ENCODE measurements around the gene CPLX1. TPM values are rescaled to one million over a fixed set of nuclear protein-coding genes. Genes with fewer than 3 reads are reported as not detected.
"Not testable (repeated sequence)": the region's sequence is repeated elsewhere in the genome, so short reads cannot be mapped to it uniquely, and the experiment has no call there.

Gene CPLX1
- total RNA-seq, 4 donors from 2014 or later: 0.38 to 0.44 TPM; not detected in 2

- Histone ChIP-seq H3K4me3 (no peak overlapping the region), H3K9me3 (no peaks in the 10 kb centered on the region), H3K27ac (no peak overlapping the region), H3K4me1 (peaks cover 45% of the 10 kb centered on the region), H3K27me3 (no peaks in the 10 kb centered on the region), H3K36me3 (peaks cover 34% of the 10 kb centered on the region)
- 95% methylated on average over 6 of the region's 6 CpGs for WGBS
- DNase-seq (ENCODE audit: low spot score in 2 of 2): no peak
- no peak for TF ChIP-seq POLR2A (IDR thresholded peaks at IDR 0.05)
- TF ChIP-seq CTCF (IDR thresholded peaks at IDR 0.05): no peak
- TF ChIP-seq EP300 (IDR thresholded peaks at IDR 0.05): no peak
- no peak for TF ChIP-seq POLR2AphosphoS5 (IDR thresholded peaks at IDR 0.05)
Measured at GRCh38 chr4:777520-778262, 48.2 kb downstream of the CPLX1 start.

DNA sequence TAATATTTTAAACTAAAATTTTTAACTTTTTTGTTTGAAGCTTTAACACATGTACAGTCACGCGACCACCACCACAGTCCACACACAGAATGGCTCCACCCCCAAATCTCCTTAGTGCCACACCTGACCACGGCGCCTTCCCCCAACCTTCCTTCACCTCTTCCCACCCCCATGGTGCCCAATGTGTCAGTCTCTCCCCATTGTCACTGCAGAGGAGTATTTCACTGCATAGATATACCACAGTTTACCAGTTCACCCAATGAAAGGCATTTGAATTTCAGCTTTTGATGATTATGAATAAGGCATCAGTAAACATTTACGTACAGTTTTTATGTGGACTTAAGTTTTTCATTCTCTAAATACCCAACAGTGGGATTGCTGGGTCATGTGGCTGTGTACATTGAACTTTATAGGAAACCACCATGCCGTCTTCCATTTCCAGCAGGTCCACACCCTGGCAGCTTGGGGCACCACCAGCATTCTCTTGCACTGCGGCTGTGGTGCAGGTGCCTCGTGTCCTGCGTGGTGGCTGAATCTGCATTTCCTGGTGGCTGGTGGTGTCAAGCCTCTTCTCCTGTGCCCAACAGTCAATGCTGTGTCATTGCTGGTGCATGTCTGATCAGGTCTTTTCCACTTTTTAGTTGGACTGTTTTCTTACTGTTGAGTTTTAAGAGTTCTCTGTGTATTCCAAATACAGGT, 49.0 kb downstream of the CPLX1 start:
- Histone ChIP-seq H3K36me3 (peaks cover 34% of the 10 kb centered on the region), H3K27me3 (no peaks in the 10 kb centered on the region), H3K4me1 (peaks cover 43% of the 10 kb centered on the region), H3K27ac (no peak overlapping the region), H3K9me3 (no peaks in the 10 kb centered on the region), H3K4me3 (no peak overlapping the region)
- 94% methylated on average over 9 of the region's 9 CpGs for WGBS
- DNase-seq (ENCODE audit: low spot score in 2 of 2): no peak
- TF ChIP-seq POLR2AphosphoS5 (IDR thresholded peaks at IDR 0.05) (no peak), POLR2A (IDR thresholded peaks at IDR 0.05) (no peak), CTCF (IDR thresholded peaks at IDR 0.05) (no peak), EP300 (IDR thresholded peaks at IDR 0.05) (no peak)

DNA sequence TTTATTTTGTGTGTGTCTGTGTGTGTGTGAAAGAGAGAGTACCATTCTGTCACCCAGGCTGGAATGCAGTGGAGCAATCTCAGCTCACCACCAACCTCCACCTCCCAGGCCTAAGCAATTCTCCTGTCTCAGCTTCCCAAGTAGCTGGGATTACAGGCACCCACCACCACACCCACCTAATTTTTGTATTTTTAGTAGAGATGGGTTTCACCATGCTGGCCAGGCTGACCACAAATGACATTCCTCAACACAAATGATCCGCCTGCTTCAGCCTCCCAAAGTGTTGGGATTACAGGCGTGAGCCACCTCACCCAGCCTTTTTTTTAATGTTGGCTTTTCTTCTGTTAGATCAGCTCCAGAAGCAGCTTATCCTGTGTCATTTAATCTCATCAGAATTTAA, 50.4 kb downstream of the CPLX1 start:
- DNase-seq (ENCODE audit: low spot score in 2 of 2); H3K27ac ChIP-seq; H3K9me3 ChIP-seq; H3K27me3 ChIP-seq; H3K4me3 ChIP-seq: not testable (repeated sequence)
- H3K36me3 ChIP-seq: peaks cover 42% of the 10 kb centered on the region
- H3K4me1 ChIP-seq: peaks cover 41% of the 10 kb centered on the region
- WGBS: 93% methylated on average over 2 of the region's 2 CpGs

DNA sequence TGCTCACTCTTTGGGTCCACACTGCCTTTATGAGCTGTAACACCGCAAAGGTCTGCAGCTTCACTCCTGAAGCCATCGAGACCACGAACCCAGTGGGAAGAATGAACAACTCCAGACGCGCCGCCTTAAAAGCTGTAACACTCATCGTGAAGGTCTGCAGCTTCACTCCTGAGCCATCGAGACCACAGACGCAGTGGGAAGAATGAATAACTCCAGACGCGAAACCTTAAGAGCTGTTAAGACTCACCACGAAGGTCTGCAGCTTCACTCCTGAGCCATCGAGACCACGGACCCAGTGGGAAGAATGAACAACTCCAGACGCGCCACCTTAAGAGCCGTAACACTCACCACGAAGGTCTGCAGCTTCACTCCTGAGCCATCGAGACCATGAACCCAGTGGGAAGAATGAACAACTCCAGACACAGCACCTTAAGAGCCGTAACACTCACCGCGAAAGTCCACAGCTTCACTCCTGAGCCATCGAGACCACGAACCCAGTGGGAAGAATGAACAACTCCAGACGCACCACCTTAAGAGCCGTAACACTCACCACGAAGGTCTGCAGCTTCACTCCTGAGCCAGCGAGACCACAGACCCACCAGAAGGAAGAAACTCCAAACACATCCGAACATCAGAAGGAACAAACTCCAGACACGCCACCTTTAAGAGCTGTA, 51.4 kb downstream of the CPLX1 start:
- not testable (repeated sequence) for H3K9me3 ChIP-seq; H3K27ac ChIP-seq; H3K27me3 ChIP-seq; DNase-seq (ENCODE audit: low spot score in 2 of 2); H3K4me3 ChIP-seq
- Histone ChIP-seq H3K4me1 (peaks cover 32% of the 10 kb centered on the region), H3K36me3 (peaks cover 51% of the 10 kb centered on the region)
- WGBS: 92% methylated on average over 30 of the region's 30 CpGs

- H3K9me3 ChIP-seq: no peaks in the 10 kb centered on the region
- 75% methylated on average over 3 of the region's 9 CpGs for WGBS
- no peak overlapping the region for H3K4me3 ChIP-seq
- DNase-seq (ENCODE audit: low spot score in 2 of 2): no peak
- H3K27ac ChIP-seq: peak overlapping the region; percentile 53
- H3K27me3 ChIP-seq: no peaks in the 10 kb centered on the region
- TF ChIP-seq POLR2A (IDR thresholded peaks at IDR 0.05): no peak
- peaks cover 24% of the 10 kb centered on the region for H3K4me1 ChIP-seq
- peaks cover 52% of the 10 kb centered on the region for H3K36me3 ChIP-seq
Measured at GRCh38 chr4:773214-773613, 52.7 kb downstream of the CPLX1 start.

DNA sequence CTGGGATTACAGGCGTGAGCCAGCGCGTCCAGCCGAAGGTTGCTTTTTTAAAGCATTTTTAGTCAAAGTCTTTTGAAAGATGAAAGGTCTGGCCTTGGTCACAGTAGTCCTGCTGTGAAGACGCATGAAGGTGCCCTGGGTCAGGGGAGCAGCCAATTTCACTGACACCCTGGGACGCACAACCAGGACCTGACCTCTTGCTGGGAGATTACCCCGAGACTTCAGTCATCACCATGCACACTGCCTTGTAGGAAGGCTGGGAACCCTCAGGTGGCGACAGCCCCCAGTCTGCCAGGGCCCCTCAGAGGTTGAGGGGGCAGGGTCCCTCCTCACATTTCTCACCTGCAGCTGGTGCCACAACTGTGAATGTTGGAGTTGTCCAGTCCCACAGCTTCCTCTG, 53.2 kb downstream of the CPLX1 start:
- Histone ChIP-seq H3K9me3 (no peaks in the 10 kb centered on the region), H3K27me3 (no peaks in the 10 kb centered on the region), H3K4me1 (peaks cover 24% of the 10 kb centered on the region), H3K4me3 (no peak overlapping the region), H3K27ac (peak overlapping the region; percentile 53), H3K36me3 (peaks cover 56% of the 10 kb centered on the region)
- no peak for DNase-seq (ENCODE audit: low spot score in 2 of 2)
- no peak for TF ChIP-seq CTCF (IDR thresholded peaks at IDR 0.05)
- no peak for TF ChIP-seq POLR2AphosphoS5 (IDR thresholded peaks at IDR 0.05)
- 93% methylated on average over 7 of the region's 8 CpGs for WGBS
